ENCODE measurements around the gene SCT. TPM values are rescaled to one million over a fixed set of nuclear protein-coding genes. Genes with fewer than 3 reads are reported as not detected.

SCT gene
- total RNA-seq, 1 donor from 2014 or later, result not detected

DNA sequence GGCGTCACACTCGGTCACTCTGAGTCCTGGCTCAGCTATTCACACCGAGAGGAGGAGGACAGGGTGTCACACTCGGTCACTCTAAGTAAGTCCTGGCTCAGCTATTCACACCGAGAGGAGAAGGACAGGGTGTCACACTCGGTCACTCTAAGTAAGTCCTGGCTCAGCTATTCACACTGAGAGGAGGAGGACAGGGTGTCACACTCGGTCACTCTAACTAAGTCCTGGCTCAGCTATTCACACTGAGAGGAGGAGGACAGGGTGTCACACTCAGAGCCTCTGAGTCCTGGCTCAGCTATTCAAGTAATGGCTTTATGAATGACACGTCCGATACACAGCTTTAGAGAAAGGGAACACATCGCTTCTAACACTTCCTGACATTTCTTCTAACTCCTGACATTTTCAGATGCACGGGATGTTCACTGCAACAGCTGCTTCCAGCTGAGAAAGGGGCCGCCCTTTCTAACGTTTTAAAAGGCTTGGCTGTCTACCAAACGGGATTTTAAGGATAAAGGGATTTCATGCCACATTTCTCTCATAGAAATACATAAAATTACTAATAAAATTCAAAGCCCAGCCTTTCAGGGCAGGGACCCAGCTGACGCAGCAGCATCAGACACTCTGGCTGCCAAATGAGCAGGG lies 38.2 kb upstream of the SCT start:
- Mint-ChIP-seq H3K27ac (ENCODE audit: unreplicated experiment) (peak overlapping the region; percentile 76), H3K4me1 (ENCODE audit: unreplicated experiment) (peaks cover 11% of the 10 kb centered on the region), H3K9me3 (ENCODE audit: unreplicated experiment) (no peaks in the 10 kb centered on the region), H3K4me3 (ENCODE audit: unreplicated experiment) (no peak overlapping the region), H3K27me3 (ENCODE audit: unreplicated experiment) (no peaks in the 10 kb centered on the region), H3K36me3 (ENCODE audit: unreplicated experiment) (peaks cover 24% of the 10 kb centered on the region)
- no peak for DNase-seq (ENCODE audit: extremely low spot score, unreplicated experiment)
- TF ChIP-seq, protein P1, sequence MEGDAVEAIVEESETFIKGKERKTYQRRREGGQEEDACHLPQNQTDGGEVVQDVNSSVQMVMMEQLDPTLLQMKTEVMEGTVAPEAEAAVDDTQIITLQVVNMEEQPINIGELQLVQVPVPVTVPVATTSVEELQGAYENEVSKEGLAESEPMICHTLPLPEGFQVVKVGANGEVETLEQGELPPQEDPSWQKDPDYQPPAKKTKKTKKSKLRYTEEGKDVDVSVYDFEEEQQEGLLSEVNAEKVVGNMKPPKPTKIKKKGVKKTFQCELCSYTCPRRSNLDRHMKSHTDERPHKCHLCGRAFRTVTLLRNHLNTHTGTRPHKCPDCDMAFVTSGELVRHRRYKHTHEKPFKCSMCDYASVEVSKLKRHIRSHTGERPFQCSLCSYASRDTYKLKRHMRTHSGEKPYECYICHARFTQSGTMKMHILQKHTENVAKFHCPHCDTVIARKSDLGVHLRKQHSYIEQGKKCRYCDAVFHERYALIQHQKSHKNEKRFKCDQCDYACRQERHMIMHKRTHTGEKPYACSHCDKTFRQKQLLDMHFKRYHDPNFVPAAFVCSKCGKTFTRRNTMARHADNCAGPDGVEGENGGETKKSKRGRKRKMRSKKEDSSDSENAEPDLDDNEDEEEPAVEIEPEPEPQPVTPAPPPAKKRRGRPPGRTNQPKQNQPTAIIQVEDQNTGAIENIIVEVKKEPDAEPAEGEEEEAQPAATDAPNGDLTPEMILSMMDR (IDR thresholded peaks at IDR 0.05), result no peak

DNA sequence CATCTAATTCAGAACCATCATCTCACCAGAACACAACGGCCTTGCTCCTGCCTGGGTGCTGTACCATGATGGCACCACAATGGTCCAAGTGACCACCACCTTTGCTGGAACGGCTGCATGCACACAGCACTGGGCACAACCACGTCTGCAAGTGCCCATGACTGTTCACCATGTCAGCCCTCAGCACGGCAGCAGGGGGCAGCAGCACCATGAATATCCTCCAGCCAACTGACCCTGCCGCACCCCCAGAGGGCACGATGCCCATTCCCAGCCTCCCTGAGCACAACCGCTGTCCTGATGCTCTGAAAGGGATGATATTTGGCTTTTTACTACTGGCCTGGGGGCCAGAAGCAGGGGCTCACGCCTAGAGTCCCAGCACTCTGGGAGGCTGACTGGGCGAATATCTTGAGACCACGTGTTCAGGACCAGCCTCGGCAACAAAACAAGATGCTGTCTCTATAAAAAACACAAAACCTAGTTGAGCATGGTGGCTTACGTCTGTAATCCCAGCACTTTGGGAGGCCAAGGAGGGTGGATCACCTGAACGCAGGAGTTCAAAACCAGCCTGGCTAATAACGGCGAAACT lies 35.8 kb upstream of the SCT start:
- DNase-seq (ENCODE audit: extremely low spot score, unreplicated experiment), result no peak
- peaks cover 11% of the 10 kb centered on the region for H3K4me1 Mint-ChIP-seq (ENCODE audit: unreplicated experiment)
- H3K36me3 Mint-ChIP-seq (ENCODE audit: unreplicated experiment), result peaks cover 30% of the 10 kb centered on the region
- H3K9me3 Mint-ChIP-seq (ENCODE audit: unreplicated experiment), result no peaks in the 10 kb centered on the region
- H3K4me3 Mint-ChIP-seq (ENCODE audit: unreplicated experiment), result no peak overlapping the region
- TF ChIP-seq, protein P1 (IDR thresholded peaks at IDR 0.05), result peak; percentile 81
- peak overlapping the region; percentile 67 for H3K27ac Mint-ChIP-seq (ENCODE audit: unreplicated experiment)
- no peaks in the 10 kb centered on the region for H3K27me3 Mint-ChIP-seq (ENCODE audit: unreplicated experiment)

DNA sequence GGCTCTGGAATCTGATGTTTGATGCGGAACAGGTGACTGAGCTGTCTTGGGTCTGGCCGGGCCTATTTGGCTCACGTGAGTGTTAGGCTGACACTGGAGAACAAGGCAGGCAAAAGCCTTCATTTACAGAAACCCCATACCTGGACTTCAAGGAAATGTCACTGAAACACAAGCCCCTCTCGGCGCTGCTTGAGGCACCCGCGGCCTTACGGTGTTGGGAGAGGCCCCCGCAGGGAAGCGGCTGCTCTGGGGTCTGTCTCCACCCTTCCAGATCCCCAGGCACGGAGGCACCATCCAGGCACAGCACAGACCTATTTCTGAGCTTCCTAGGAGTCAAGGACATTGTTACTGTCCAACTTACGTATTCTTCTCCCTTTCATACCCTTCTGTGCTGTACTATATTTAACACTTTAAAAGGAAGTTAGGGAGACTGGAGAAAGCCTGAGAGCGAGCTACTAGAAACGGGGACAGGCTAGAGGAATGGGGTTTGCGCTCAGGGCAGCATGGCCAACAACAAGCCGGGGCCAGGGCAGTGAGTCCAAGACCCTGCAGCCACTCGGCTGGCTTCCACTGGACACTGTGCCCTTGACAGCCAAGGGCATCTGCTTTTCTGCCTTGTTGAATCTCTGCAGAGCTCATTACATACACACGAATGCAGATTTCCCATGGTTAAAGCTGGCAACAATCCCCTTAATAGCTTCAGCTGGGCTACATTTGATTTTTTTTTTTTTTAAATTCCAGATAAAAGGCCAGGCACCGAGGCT lies 33.9 kb upstream of the SCT start:
- Mint-ChIP-seq H3K27ac (ENCODE audit: unreplicated experiment) (no peak overlapping the region), H3K27me3 (ENCODE audit: unreplicated experiment) (no peaks in the 10 kb centered on the region), H3K4me3 (ENCODE audit: unreplicated experiment) (no peak overlapping the region), H3K36me3 (ENCODE audit: unreplicated experiment) (peaks cover 24% of the 10 kb centered on the region), H3K4me1 (ENCODE audit: unreplicated experiment) (peaks cover 7% of the 10 kb centered on the region), H3K9me3 (ENCODE audit: unreplicated experiment) (no peaks in the 10 kb centered on the region)
- DNase-seq (ENCODE audit: extremely low spot score, unreplicated experiment), result no peak
- TF ChIP-seq, protein P1 (IDR thresholded peaks at IDR 0.05), result no peak

DNA sequence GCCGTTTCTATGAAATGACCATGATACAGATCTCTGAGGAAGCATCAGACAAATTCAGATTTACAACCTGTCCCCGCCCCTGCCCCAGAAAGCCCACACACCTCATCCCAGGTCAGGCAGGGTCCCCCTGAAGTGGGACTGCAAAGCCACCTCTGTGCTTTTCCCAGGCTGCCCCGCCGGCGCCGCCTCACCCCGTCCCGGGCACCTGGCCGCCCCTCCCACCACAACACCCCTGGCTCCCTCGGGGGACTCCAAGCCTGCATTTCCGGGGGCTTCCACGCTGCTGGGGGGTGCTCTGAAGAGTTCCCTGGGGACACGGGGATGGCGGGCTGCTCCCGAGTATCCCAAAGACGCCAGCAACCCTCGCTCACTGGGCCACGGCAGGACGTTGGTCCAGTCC lies 33.3 kb upstream of the SCT start:
- peak overlapping the region; percentile 18 for H3K27ac Mint-ChIP-seq (ENCODE audit: unreplicated experiment)
- H3K36me3 Mint-ChIP-seq (ENCODE audit: unreplicated experiment), result peaks cover 20% of the 10 kb centered on the region
- no peaks in the 10 kb centered on the region for H3K27me3 Mint-ChIP-seq (ENCODE audit: unreplicated experiment)
- TF ChIP-seq, protein P1 (IDR thresholded peaks at IDR 0.05), result no peak
- H3K4me1 Mint-ChIP-seq (ENCODE audit: unreplicated experiment), result peaks cover 1% of the 10 kb centered on the region
- no peak overlapping the region for H3K4me3 Mint-ChIP-seq (ENCODE audit: unreplicated experiment)
- DNase-seq (ENCODE audit: extremely low spot score, unreplicated experiment), result no peak
- H3K9me3 Mint-ChIP-seq (ENCODE audit: unreplicated experiment), result no peaks in the 10 kb centered on the region

DNA sequence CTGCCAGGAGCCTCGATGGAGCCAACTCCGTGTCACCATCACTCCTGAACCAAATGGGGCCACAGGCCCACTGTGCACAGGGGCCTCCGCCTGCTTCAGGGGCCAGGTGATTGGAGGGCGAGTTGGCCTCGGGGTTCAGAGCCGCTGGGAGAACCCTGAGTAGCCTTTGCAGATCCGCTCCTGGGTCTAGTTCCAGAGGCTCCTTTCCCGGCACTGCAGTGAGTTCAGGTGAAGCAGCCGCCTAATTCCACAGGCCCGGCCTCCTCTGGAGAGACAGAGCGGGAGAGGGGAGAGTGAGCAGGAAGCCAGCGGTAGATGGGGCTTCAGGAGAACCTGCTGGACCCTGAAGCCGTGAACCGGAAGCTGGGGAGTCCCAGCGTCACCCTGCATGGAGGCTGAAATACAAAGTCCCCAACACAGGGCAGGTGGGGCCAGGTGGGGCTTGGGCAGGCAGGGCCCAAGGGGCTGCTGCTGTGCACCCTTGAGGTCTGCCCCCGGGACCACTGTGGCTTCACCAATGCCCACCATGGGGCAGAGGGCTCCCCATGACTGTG lies 32.6 kb upstream of the SCT start:
- Mint-ChIP-seq H3K36me3 (ENCODE audit: unreplicated experiment) (peaks cover 19% of the 10 kb centered on the region), H3K4me1 (ENCODE audit: unreplicated experiment) (no peaks in the 10 kb centered on the region), H3K27me3 (ENCODE audit: unreplicated experiment) (no peaks in the 10 kb centered on the region), H3K9me3 (ENCODE audit: unreplicated experiment) (no peaks in the 10 kb centered on the region), H3K4me3 (ENCODE audit: unreplicated experiment) (no peak overlapping the region), H3K27ac (ENCODE audit: unreplicated experiment) (peak overlapping the region; percentile 18)
- no peak for DNase-seq (ENCODE audit: extremely low spot score, unreplicated experiment)
- TF ChIP-seq, protein P1 (IDR thresholded peaks at IDR 0.05), result no peak
